HEK293T (cell line): ENCODE results near the gene TSFM.

Experiments
- CTCF ChIA-PET: fragments of 350-600 bp; formaldehyde crosslinking; extraction: SDS; loops from one replicate; lab custom pipeline; 2021; ENCODE audit warnings: antibody characterized with exemption, inconsistent platforms; lab: Yijun Ruan, JAX
- POLR2A ChIA-PET: fragments of 350-600 bp; formaldehyde crosslinking; extraction: SDS; loops from one replicate; lab custom pipeline; 2020; ENCODE audit warnings: antibody characterized with exemption, inconsistent platforms; lab: Yijun Ruan, JAX
- DNase-seq: peaks from one replicate; pipeline ENCODE4 v3.0.0; 2012; ENCODE audit warnings: mixed read lengths; ENCODE audit errors: extremely low spot score
- ARNT ChIP-seq: fragments of 450-650 bp; IDR thresholded peaks from 2 replicates; pipeline ENCODE4 v1.6.1; 2017; ENCODE audit warnings: mild to moderate bottlenecking
- BHLHE40 ChIP-seq: fragments of 450-650 bp; IDR thresholded peaks from 2 replicates; pipeline ENCODE4 v1.6.1; 2016; ENCODE audit warnings: mild to moderate bottlenecking, moderate library complexity, borderline replicate concordance
- CTBP1 ChIP-seq: fragments of 450-650 bp; IDR thresholded peaks from 2 replicates; pipeline ENCODE4 v1.6.1; 2016; ENCODE audit warnings: borderline replicate concordance
- ELF4 ChIP-seq: fragments of 450-650 bp; IDR thresholded peaks from 2 replicates; pipeline ENCODE4 v1.6.1; 2017; ENCODE audit warnings: antibody characterized with exemption
- FOXA1 ChIP-seq: fragments of 450-650 bp; IDR thresholded peaks from 2 replicates; pipeline ENCODE4 v1.6.1; 2016; ENCODE audit warnings: mild to moderate bottlenecking
- FOXK2 ChIP-seq: fragments of 450-650 bp; IDR thresholded peaks from 2 replicates; pipeline ENCODE4 v1.6.1; 2016; ENCODE audit warnings: mild to moderate bottlenecking
- FOXM1 ChIP-seq: fragments of 450-650 bp; IDR thresholded peaks from 2 replicates; pipeline ENCODE4 v1.6.1; 2017; ENCODE audit warnings: mild to moderate bottlenecking, borderline replicate concordance
- HDGF ChIP-seq: fragments of 450-650 bp; IDR thresholded peaks from 2 replicates; pipeline ENCODE4 v1.6.1; 2017; ENCODE audit warnings: antibody characterized with exemption, borderline replicate concordance
- L3MBTL2 ChIP-seq: fragments of 450-650 bp; conservative IDR thresholded peaks from 2 replicates; pipeline ENCODE4 v1.6.1; 2016; ENCODE audit warnings: mild to moderate bottlenecking
- LEF1 ChIP-seq: fragments of 450-650 bp; IDR thresholded peaks from 2 replicates; pipeline ENCODE4 v1.6.1; 2017; ENCODE audit warnings: mild to moderate bottlenecking, borderline replicate concordance
- NFRKB ChIP-seq: fragments of 450-650 bp; IDR thresholded peaks from 2 replicates; pipeline ENCODE4 v1.6.1; 2016; ENCODE audit warnings: mild to moderate bottlenecking, moderate library complexity
- SP1 ChIP-seq: fragments of 450-650 bp; IDR thresholded peaks from 2 replicates; pipeline ENCODE4 v1.6.1; 2017
- SUZ12 ChIP-seq: fragments of 450-650 bp; IDR thresholded peaks from 2 replicates; pipeline ENCODE4 v1.6.1; 2016; ENCODE audit warnings: mild to moderate bottlenecking
- TARDBP ChIP-seq: fragments of 450-650 bp; IDR thresholded peaks from 2 replicates; pipeline ENCODE4 v1.6.1; 2016
- ZNF384 ChIP-seq: fragments of 450-650 bp; IDR thresholded peaks from 2 replicates; pipeline ENCODE4 v1.6.1; 2016
- TF ChIP-seq, protein P1 (sequence below): fragments of 450-650 bp; IDR thresholded peaks from 2 replicates; pipeline ENCODE4 v1.6.1; 2016

Gene TSFM

DNA sequence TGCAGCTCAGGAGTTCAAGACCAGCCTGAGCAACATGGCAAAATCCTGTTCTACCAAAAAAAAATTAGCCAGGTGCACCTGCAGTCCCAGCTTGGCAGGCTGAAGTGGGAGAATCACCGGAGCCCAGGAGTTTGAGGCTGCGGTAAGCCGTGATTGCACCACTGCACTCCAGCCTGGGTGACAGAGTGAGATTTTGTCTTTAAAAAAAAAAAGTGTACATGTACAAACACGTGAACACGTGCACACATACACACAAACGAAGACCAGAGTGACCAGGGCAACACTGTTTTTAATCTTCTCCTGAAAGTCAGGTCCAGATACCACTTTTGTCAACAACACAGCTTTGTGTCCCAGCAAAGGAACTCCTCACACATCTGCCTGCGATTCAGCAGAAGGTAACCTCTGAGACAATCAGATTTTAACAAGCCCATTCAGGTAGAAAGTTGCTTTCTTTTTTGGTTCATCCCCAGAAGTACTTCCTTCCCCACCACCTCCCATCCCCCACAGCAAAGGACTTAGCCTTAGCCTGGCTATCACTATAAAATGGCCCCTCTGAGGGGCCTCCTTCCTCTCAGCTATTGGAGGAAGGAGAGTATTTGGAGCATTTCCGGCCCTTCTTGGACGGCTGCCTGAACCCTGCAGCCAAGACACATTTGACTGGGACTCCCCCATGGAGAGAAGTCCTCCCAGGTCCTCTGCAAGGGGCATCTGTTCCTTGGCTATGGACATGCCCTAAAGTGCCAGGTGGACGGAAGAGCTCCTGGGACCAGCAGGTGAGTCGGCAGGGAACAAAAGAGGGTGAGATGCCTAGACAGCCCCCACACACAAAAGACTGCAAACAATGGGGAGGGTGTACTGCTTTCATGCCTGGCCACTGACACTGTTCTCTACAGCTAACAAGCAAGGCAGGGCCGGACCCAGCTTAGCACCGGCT, 54.1 kb downstream of the TSFM start:
- ChIA-PET CTCF (interaction anchor here (0.7 to 3.2 kb wide), 6 partner anchors 8 to 91 kb away, joined by 3 to 21 read pairs (median 4); no protein-coding TSS in a partner anchor), POLR2A (interaction anchor here (0.8 to 3.0 kb wide), 9 partner anchors 9 to 105 kb away, joined by 3 to 24 read pairs (median 3); partner anchors contain the start of genes ATP23, CTDSP2 and TSFM)
- TF ChIP-seq ARNT (no peak), LEF1 (no peak), BHLHE40 (no peak), L3MBTL2 (no peak), FOXM1 (no peak), ELF4 (no peak), NFRKB (no peak), HDGF (no peak), CTBP1 (no peak), ZNF384 (no peak)
- TF ChIP-seq, protein P1, sequence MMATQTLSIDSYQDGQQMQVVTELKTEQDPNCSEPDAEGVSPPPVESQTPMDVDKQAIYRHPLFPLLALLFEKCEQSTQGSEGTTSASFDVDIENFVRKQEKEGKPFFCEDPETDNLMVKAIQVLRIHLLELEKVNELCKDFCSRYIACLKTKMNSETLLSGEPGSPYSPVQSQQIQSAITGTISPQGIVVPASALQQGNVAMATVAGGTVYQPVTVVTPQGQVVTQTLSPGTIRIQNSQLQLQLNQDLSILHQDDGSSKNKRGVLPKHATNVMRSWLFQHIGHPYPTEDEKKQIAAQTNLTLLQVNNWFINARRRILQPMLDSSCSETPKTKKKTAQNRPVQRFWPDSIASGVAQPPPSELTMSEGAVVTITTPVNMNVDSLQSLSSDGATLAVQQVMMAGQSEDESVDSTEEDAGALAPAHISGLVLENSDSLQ: no peak
- peak; percentile 42 for DNase-seq

DNA sequence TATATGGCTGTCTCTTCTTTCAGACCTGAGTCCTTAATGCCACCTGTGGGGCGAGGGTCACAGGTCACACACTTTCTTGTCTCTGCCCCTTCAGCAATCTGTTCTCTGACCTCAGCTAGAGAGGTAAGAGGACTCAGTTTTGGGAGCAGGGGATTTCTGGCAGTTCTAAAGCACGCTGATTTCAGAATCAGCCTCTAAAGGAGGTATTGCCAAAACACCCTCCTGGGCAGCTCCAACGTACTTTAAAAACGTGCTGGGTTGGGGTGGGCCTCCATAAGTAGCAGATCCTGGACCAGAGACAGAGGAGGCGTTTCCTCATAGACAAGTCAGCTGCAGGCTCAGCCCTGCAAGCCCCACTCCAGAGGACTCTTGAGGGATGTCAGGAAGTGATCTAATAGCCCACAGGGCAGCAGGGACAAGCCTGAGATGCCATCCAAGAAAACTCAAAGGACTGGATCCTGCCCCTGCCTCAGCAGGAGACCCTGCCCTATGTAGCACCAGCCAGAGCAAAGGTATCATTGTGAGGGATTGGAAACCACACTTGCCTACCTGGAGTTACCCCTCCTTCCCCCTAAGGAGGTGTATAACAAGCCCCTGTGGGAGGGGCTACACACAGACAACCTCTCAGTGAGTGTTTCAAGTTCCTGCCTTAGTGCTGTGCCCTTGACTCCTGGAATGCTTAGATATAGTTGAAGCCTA, 55.4 kb downstream of the TSFM start:
- no peak for DNase-seq
- TF ChIP-seq ARNT (no peak), ELF4 (no peak), L3MBTL2 (no peak), SP1 (no peak), LEF1 (no peak), FOXK2 (no peak), HDGF (no peak), FOXA1 (no peak), CTBP1 (no peak), SUZ12 (no peak), TARDBP (no peak), ZNF384 (no peak), FOXM1 (no peak), NFRKB (no peak), BHLHE40 (no peak)
- TF ChIP-seq, protein P1: no peak
- ChIA-PET POLR2A (interaction anchor here (0.8 to 3.0 kb wide), 4 partner anchors 9 to 113 kb away, joined by 3 to 24 read pairs (median 3); partner anchors contain the start of genes ATP23 and CTDSP2), CTCF (interaction anchor here (1.4 to 3.2 kb wide), 2 partner anchors 27 to 58 kb away, joined by 6 to 21 read pairs; no protein-coding TSS in a partner anchor)

DNA sequence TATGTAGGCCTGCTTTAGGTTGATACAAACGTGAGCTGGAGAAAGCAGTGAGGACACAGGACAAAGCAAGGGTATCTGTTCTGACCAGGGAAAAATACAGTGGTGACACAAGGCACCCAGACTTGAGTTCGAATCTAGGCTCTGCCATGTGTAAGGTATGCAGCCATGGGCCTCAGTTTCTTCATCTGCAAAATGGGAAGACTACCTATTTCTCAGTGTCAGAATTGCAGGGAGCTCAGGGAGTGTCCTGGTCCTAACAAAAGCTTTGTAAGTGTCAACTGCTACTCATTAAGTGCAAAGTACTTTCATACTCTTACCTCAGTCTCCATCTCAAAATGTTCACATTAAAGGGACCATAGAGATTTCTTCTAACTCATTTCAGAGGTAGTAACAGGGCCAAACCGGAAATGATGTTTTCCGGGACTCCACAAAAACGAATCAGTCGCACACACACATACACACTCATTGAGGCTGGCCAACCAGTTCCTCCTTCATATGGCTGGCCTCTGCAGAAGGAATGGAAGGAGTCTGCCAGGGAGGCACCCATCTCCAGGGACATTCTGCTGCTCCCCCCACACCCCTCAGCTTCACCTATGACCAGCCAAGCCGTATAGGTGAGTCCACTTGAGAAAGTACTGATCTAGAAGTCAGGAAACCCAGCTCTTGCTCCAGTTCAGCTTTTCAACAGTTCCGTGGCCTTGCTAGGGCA, 56.2 kb downstream of the TSFM start:
- CTCF ChIA-PET: interaction anchor here (1.4 to 3.2 kb wide), 2 partner anchors 26 to 57 kb away, joined by 6 to 21 read pairs; no protein-coding TSS in a partner anchor
- TF ChIP-seq ZNF384 (no peak), FOXM1 (no peak), HDGF (no peak), FOXA1 (no peak), ELF4 (no peak)
- DNase-seq: no peak

DNA sequence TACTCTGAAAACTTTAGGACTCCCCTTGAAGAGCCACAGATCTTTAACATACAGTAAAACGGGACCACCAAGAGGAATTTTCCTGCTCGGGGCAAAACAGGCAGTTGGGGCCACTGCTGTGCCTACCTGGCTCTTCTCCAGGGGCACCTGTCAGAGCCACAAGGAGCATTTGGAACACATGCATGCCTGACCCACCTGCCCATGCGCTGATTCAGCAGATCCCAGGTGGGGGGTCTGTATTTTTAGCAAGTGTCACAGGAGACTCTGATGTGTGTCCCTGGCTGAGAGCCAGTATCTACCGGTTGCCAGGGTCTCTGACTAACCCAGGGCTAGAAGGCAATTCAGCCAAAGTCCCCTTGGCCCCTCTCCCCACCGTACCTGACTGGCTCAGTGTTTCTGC, 57.4 kb downstream of the TSFM start:
- no peak for DNase-seq
- ChIA-PET POLR2A (interaction anchor here (1.4 kb wide), 1 partner anchor 57 kb away, joined by 5 read pairs; no protein-coding TSS in a partner anchor), CTCF (no interaction called here)
- TF ChIP-seq CTBP1 (no peak), SUZ12 (no peak), FOXK2 (no peak), FOXA1 (no peak), BHLHE40 (no peak), HDGF (no peak), SP1 (no peak), FOXM1 (no peak)
- TF ChIP-seq, protein P1: no peak

More for the DNA sequence above, 56.2 kb downstream of the TSFM start:
- POLR2A ChIA-PET: interaction anchor here (0.8 to 1.4 kb wide), 2 partner anchors 8 to 112 kb away, joined by 3 read pairs; partner anchors contain the start of gene CTDSP2

DNA sequence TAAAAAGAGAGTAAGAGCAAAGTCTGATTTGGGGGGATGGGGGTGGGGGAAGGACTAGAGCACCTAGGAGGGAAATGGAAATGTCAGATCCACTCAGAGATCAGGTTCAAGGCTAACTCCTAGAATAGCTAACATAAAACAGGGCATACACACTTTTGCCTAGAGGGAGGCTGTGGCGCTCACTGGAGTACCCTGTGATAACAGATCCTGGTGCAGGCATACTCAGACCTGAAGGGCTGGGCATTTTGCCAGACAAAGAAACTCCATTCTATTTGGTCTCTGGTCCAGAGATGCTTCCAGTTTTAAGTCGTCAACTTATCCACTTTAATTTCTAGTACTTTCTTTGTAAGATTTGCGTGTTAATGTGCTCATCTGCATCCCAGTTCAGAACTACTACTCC, 58.1 kb downstream of the TSFM start:
- TF ChIP-seq, protein P1: no peak
- TF ChIP-seq ARNT: no peak
- TF ChIP-seq TARDBP: no peak
- TF ChIP-seq LEF1: no peak
- ChIA-PET POLR2A (interaction anchor here (1.4 kb wide), 1 partner anchor 56 kb away, joined by 5 read pairs; no protein-coding TSS in a partner anchor), CTCF (no interaction called here)
- no peak for DNase-seq
